ENCODE results near the gene ZNF296. TPM values are rescaled to one million over a fixed set of nuclear protein-coding genes. Genes with fewer than 3 reads are reported as not detected.

ZNF296 gene
- total RNA-seq, 1 donor from 2014 or later: 0.54 TPM

- H3K27ac Mint-ChIP-seq (ENCODE audit: unreplicated experiment): no peak overlapping the region
- TF ChIP-seq CTCF (IDR thresholded peaks at IDR 0.05; ENCODE audit: unreplicated experiment): no peak
- H3K27me3 Mint-ChIP-seq (ENCODE audit: unreplicated experiment): peaks cover 10% of the 10 kb centered on the region
- H3K36me3 Mint-ChIP-seq (ENCODE audit: low read depth, unreplicated experiment): peaks cover 10% of the 10 kb centered on the region
- no peak for DNase-seq (ENCODE audit: low spot score)
- H3K4me3 Mint-ChIP-seq (ENCODE audit: unreplicated experiment): no peak overlapping the region
- no peaks in the 10 kb centered on the region for H3K9me3 Mint-ChIP-seq (ENCODE audit: unreplicated experiment)
- peaks cover 16% of the 10 kb centered on the region for H3K4me1 Mint-ChIP-seq (ENCODE audit: unreplicated experiment)
Measured at GRCh38 chr19:45117167-45117594, 40.9 kb upstream of the ZNF296 start.

- H3K27me3 Mint-ChIP-seq (ENCODE audit: unreplicated experiment): peaks cover 10% of the 10 kb centered on the region
- no peak for TF ChIP-seq CTCF (IDR thresholded peaks at IDR 0.05; ENCODE audit: unreplicated experiment)
- H3K36me3 Mint-ChIP-seq (ENCODE audit: low read depth, unreplicated experiment): peaks cover 8% of the 10 kb centered on the region
- peaks cover 6% of the 10 kb centered on the region for H3K4me1 Mint-ChIP-seq (ENCODE audit: unreplicated experiment)
- H3K4me3 Mint-ChIP-seq (ENCODE audit: unreplicated experiment): no peak overlapping the region
- H3K27ac Mint-ChIP-seq (ENCODE audit: unreplicated experiment): no peak overlapping the region
- no peak for DNase-seq (ENCODE audit: low spot score)
- H3K9me3 Mint-ChIP-seq (ENCODE audit: unreplicated experiment): no peaks in the 10 kb centered on the region
Measured at GRCh38 chr19:45115809-45116615, 39.7 kb upstream of the ZNF296 start.

- no peak for TF ChIP-seq CTCF (IDR thresholded peaks at IDR 0.05; ENCODE audit: unreplicated experiment)
- Mint-ChIP-seq H3K27me3 (ENCODE audit: unreplicated experiment) (peaks cover 10% of the 10 kb centered on the region), H3K27ac (ENCODE audit: unreplicated experiment) (no peak overlapping the region)
Measured at GRCh38 chr19:45114116-45114515, 37.8 kb upstream of the ZNF296 start.

GRCh38 chr19:45113628-45114027 lies 37.4 kb upstream of the ZNF296 start:
- Mint-ChIP-seq H3K4me3 (ENCODE audit: unreplicated experiment) (no peak overlapping the region), H3K27me3 (ENCODE audit: unreplicated experiment) (peaks cover 10% of the 10 kb centered on the region)

More at GRCh38 chr19:45114116-45114515, 37.8 kb upstream of the ZNF296 start:
- Mint-ChIP-seq H3K4me1 (ENCODE audit: unreplicated experiment) (peaks cover 2% of the 10 kb centered on the region), H3K4me3 (ENCODE audit: unreplicated experiment) (no peak overlapping the region), H3K9me3 (ENCODE audit: unreplicated experiment) (no peaks in the 10 kb centered on the region), H3K36me3 (ENCODE audit: low read depth, unreplicated experiment) (no peaks in the 10 kb centered on the region)
- no peak for DNase-seq (ENCODE audit: low spot score)

More at GRCh38 chr19:45113628-45114027, 37.4 kb upstream of the ZNF296 start:
- no peak overlapping the region for H3K27ac Mint-ChIP-seq (ENCODE audit: unreplicated experiment)
- no peak for DNase-seq (ENCODE audit: low spot score)
- peaks cover 2% of the 10 kb centered on the region for H3K4me1 Mint-ChIP-seq (ENCODE audit: unreplicated experiment)
- H3K36me3 Mint-ChIP-seq (ENCODE audit: low read depth, unreplicated experiment): no peaks in the 10 kb centered on the region
- no peak for TF ChIP-seq CTCF (IDR thresholded peaks at IDR 0.05; ENCODE audit: unreplicated experiment)
- H3K9me3 Mint-ChIP-seq (ENCODE audit: unreplicated experiment): no peaks in the 10 kb centered on the region
